Upper lobe of left lung (tissue), 4 donors: ENCODE data around the gene CLPSL1.

Experiments used
- POLR2A ChIP-seq, 4 donors: fragments of 450-650 bp; IDR thresholded peaks; one replicate each; pipeline ENCODE4 v1.5.1; 2016 to 2017; ENCODE audit warnings: antibody characterized with exemption in 4 of 4, mild to moderate bottlenecking in 2 of 4
- POLR2AphosphoS5 ChIP-seq, 2 donors: sonication (generic); formaldehyde crosslinking; IDR thresholded peaks; one replicate each; pipeline ENCODE4 v1.5.1; 2017; ENCODE audit warnings: antibody characterized with exemption in 2 of 2
- TF ChIP-seq, protein P1 (sequence below), 6 experiments: fragments of 450-650 bp in 4 of 6; fragments of 200-600 bp in 2 of 6; sonication (generic) in 2 of 6; IDR thresholded peaks; one replicate each; pipeline ENCODE4 v1.5.1; 2016 to 2019; ENCODE audit warnings: antibody characterized with exemption in 6 of 6

DNA sequence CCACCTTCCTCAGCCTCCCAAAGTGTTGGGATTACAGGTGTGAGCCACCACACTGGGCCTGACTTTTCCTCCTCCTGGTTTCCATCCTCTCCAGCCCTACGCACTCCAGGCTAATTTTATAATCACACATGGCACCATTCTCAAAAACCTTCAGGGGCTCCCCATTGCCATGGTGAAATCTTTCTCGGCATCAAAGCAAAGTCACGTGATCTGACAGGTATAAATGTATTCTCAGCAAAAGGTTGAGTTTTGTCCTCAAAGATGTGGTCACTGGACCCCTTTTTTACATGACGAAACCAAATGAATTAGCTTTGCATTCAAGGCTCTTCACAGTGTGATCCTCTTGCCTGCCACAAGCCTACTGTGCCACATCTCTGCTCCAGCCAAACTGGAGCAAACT, 28.5 kb upstream of the CLPSL1 start:
- TF ChIP-seq POLR2AphosphoS5 (IDR thresholded peaks at IDR 0.05): no peak
- TF ChIP-seq, protein P1, sequence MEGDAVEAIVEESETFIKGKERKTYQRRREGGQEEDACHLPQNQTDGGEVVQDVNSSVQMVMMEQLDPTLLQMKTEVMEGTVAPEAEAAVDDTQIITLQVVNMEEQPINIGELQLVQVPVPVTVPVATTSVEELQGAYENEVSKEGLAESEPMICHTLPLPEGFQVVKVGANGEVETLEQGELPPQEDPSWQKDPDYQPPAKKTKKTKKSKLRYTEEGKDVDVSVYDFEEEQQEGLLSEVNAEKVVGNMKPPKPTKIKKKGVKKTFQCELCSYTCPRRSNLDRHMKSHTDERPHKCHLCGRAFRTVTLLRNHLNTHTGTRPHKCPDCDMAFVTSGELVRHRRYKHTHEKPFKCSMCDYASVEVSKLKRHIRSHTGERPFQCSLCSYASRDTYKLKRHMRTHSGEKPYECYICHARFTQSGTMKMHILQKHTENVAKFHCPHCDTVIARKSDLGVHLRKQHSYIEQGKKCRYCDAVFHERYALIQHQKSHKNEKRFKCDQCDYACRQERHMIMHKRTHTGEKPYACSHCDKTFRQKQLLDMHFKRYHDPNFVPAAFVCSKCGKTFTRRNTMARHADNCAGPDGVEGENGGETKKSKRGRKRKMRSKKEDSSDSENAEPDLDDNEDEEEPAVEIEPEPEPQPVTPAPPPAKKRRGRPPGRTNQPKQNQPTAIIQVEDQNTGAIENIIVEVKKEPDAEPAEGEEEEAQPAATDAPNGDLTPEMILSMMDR (IDR thresholded peaks at IDR 0.05): no peak
- no peak for TF ChIP-seq POLR2A (IDR thresholded peaks at IDR 0.05)
